HG03175 (cell line): ENCODE results near the gene RASA3.

Experiments
- ATAC-seq: cut with Tn5 transposase; IDR thresholded peaks from one replicate; pipeline ENCODE4 v1.9.1; 2021; ENCODE audit warnings: mild to moderate bottlenecking, moderate library complexity; ENCODE audit not compliant: unreplicated experiment

Gene RASA3

DNA sequence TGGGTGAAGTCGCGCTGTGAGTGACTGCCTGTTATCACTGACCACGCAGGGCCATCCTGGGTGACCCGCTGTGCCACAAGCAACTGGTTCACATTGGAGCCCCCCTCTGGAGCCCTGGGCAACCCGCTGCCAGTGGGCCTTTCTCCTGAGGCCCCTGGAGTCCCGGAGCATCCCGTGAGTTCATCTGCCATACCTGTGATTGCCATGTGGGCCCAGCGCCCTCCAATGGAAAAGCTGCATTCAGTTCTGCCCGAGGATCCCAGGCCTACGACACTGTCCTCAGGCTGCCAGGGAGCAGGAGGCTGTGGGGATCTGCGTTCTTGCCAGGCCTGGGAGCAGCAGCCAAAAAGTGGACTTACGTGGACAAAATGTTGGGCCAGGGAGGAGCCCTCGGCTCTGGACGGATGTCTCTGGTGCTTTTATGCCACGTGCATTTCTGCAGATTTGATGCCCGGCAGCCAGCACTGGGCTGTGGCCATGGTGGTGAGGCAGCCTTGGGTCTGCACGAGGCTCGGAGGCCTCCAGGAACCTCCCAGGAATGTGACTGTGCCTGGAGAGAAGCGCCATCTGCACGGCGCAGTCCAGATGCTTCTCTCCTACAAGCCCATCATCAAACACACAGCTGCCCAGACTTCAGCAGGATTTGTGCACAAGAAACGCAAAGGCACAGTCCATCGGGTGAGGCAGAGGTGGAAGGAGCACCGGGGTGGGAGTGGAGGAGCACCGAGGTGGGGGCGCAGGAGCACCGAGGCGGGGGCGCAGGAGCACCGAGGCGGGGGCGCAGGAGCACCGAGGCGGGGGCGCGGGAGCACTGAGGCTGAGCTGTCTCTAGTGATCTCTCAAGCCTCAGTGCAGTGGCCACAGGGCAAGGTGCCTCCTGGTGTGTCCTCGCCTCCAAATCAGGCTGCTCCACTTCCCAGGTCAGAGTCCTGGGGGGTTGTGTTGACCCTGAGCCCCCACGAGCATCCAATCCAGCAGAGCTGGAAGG is 202.5 kb downstream of the RASA3 start:
- ATAC-seq = no peak

DNA sequence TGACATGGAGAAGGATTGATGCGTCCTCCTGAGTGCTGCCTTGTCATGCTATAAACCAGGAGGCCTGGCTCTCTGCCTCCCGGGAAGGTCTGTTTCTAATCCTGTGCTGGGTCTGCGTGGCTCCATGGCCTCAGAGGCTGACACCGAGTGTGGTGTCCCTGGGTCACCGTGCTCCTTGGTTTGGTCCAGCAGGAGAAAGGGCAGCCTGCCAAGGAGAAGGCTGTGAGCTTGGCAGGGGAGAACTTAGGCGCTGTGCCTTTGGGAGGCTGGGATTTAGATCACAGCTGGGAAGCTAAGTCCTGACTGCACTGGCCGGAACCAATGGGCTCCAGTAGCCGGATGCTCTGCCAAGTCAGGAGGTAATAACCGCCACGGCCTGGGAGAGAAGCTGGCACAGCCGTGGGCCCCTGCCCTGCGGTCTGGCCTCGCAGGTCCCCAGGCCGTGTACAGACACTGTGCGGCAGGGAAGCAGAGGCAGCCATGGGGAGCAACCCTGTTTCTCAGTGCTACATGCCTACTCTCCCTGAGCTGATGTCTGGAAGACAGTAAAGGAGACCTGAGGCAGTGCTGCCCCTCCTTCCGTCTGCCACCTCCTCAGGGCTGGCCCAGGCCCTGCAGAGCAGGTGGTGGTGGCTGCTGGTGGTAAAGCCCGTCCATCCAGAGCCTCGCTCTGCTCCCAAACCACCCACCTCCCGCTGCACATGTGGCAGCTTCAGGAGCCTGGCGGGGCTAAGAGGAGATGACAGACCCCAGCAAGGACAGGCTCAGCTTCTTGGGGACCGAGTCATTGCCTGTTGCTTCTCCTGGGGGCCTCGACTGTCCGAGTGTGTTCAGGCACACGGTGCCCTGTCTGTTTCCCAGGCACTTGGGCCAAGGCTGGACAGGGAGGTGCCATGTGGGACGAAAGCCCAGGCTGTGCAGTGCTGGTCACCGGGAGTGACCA is 203.5 kb downstream of the RASA3 start:
- no peak for ATAC-seq
